Measurements from ENCODE around the gene OR10A7. TPM values are rescaled to one million over a fixed set of nuclear protein-coding genes. Genes with fewer than 3 reads are reported as not detected.

Gene OR10A7
- total and polyA plus RNA-seq, 2 donors (not counting 3 experiments of a cell fraction or from before 2014, with no cell fraction given): not detected

DNA sequence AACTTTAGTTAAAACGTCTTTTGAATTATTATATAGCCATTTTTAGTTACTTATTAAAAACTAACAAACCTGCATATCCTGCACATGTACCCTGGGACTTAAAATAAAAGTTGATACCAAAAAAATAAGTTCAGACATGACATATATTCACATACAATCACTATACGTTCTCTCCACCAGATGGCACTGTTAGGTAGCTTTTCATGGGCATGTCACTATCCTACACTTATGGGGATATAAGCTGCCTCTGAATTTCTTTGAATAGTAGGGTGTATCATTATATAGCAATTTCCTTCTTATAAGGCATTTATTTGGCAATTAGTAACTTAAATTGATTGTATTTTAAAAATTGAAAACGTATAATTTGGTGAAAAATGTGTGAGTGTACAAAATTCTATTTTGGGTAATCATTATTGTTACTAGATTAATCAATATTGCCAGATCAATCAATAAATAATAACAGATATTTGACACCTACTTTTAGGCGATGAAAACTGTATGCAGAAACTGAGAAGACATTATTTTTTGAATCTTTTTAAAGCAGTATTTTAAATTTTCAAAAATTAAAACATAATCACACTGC is 31.8 kb upstream of the OR10A7 start:
- Histone ChIP-seq H3K4me2 (ENCODE audit: insufficient read depth, low read length) (no peak overlapping the region), H3K79me2 (ENCODE audit: control insufficient read depth, insufficient read depth, low read length) (no peaks in the 10 kb centered on the region), H3K4me1 (ENCODE audit: control insufficient read depth, extremely low read depth, insufficient read depth, low read length) (no peaks in the 10 kb centered on the region), H3K4me3 (replicated peaks in 1 of 3; ENCODE audit: insufficient read depth in 1 of 3, low read depth in 1 of 3, low read length in 3 of 3) (no peak overlapping the region), H4K20me1 (replicated peaks; ENCODE audit: control insufficient read depth, extremely low read depth, insufficient read depth, low read length) (no peaks in the 10 kb centered on the region), H3K9me1 (replicated peaks; ENCODE audit: control insufficient read depth, extremely low read depth, insufficient read depth, low read length) (no peaks in the 10 kb centered on the region), H3K36me3 (ENCODE audit: control insufficient read depth in 2 of 2, extremely low read depth in 1 of 2, insufficient read depth in 2 of 2, low read length in 2 of 2) (no peaks in the 10 kb centered on the region), H3K27me3 (ENCODE audit: control insufficient read depth in 2 of 2, insufficient read depth in 2 of 2, low read length in 2 of 2) (peaks cover 0 to 5% of the 10 kb centered on the region in 2 experiments), H2AFZ (ENCODE audit: low read depth, low read length) (no peak overlapping the region), H3K9ac (replicated peaks; ENCODE audit: extremely low read depth, insufficient read depth, low read length) (no peak overlapping the region), H3K27ac (ENCODE audit: insufficient read depth, low read depth, low read length) (no peak overlapping the region), H3K9me3 (replicated peaks; ENCODE audit: control insufficient read depth, insufficient read depth, low read length) (no peaks in the 10 kb centered on the region)
- FAIRE-seq: peak; percentile 43
- no peak for TF ChIP-seq POLR2AphosphoS5 (IDR thresholded peaks at IDR 0.05; ENCODE audit: insufficient read depth, low read depth, low read length)
- TF ChIP-seq, protein P1, sequence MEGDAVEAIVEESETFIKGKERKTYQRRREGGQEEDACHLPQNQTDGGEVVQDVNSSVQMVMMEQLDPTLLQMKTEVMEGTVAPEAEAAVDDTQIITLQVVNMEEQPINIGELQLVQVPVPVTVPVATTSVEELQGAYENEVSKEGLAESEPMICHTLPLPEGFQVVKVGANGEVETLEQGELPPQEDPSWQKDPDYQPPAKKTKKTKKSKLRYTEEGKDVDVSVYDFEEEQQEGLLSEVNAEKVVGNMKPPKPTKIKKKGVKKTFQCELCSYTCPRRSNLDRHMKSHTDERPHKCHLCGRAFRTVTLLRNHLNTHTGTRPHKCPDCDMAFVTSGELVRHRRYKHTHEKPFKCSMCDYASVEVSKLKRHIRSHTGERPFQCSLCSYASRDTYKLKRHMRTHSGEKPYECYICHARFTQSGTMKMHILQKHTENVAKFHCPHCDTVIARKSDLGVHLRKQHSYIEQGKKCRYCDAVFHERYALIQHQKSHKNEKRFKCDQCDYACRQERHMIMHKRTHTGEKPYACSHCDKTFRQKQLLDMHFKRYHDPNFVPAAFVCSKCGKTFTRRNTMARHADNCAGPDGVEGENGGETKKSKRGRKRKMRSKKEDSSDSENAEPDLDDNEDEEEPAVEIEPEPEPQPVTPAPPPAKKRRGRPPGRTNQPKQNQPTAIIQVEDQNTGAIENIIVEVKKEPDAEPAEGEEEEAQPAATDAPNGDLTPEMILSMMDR (IDR thresholded peaks at IDR 0.05; ENCODE audit: extremely low read depth in 1 of 2, insufficient read depth in 1 of 2, low read depth in 1 of 2, low read length in 2 of 2): peak; percentile 43 to 46
- ChIA-PET POLR2A (no interaction called here), CTCF (interaction anchor here (0.5 to 2.9 kb wide), 20 partner anchors 8 to 548 kb away, joined by 3 to 62 read pairs (median 4); partner anchors contain the start of gene RDH5)
- peak; percentile 87 for DNase-seq (ENCODE audit: low read depth, low spot score)
- dilution Hi-C loops (cut with MboI; ENCODE audit: extremely low pct_ligation_motif_present, low sequenced_read_pairs) (no loop called here), intact Hi-C loops (cut with micrococcal nuclease) (loop anchor here (1.0 to 5.0 kb wide), 3 partner anchors 430 to 533 kb away; partner anchors contain the start of gene RDH5)
- BruUV-seq (replicated peaks): no TSS peak

DNA sequence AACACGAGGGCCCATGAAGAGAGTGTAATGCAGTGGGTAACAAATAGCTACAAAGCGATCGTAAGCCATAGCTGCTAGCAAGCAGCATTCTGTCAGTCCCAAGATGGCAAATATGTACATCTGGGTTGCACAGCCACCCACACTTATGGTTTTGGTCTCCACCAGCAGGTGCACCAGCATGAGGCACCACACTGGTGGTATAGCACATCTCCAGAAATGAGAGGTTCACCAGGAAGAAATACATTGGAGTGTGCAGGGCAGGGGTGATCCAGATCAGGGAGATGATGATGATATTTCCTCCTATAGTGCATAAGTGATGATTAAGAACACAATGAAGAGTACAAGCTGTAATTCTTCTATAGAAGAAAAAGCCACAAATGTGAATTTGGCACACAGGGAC is 26.4 kb upstream of the OR10A7 start:
- H3K9ac ChIP-seq (replicated peaks; ENCODE audit: extremely low read depth, insufficient read depth, low read length): no peak overlapping the region
- DNase-seq (ENCODE audit: low read depth, low spot score): no peak
- ChIA-PET POLR2A (no interaction called here), CTCF (no interaction called here)
- no peak overlapping the region for H3K27ac ChIP-seq (ENCODE audit: insufficient read depth, low read depth, low read length)
- no peaks in the 10 kb centered on the region for H3K4me1 ChIP-seq (ENCODE audit: control insufficient read depth, extremely low read depth, insufficient read depth, low read length)
- no peak overlapping the region for H3K4me3 ChIP-seq (replicated peaks in 1 of 3; ENCODE audit: insufficient read depth in 1 of 3, low read depth in 1 of 3, low read length in 3 of 3)
- no peaks in the 10 kb centered on the region for H3K9me3 ChIP-seq (replicated peaks; ENCODE audit: control insufficient read depth, insufficient read depth, low read length)
- TF ChIP-seq, protein P1 (IDR thresholded peaks at IDR 0.05; ENCODE audit: extremely low read depth in 1 of 2, insufficient read depth in 1 of 2, low read depth in 1 of 2, low read length in 2 of 2): no peak
- TF ChIP-seq GATA2 (IDR thresholded peaks at IDR 0.05; ENCODE audit: insufficient read depth, insufficient read length, low read depth, low read length) (no peak), MYC (IDR thresholded peaks at IDR 0.05; ENCODE audit: low read depth, low read length) (no peak), JUN (IDR thresholded peaks at IDR 0.05; ENCODE audit: borderline replicate concordance, insufficient read depth, insufficient read length, low read depth) (no peak), POLR2A (IDR thresholded peaks at IDR 0.05; ENCODE audit: low read depth, low read length) (no peak), EZH2 (IDR thresholded peaks at IDR 0.05; ENCODE audit: borderline replicate concordance, low read depth, low read length, severe bottlenecking) (no peak), FOS (IDR thresholded peaks at IDR 0.05; ENCODE audit: borderline replicate concordance, insufficient read depth, low read length) (no peak), POLR2AphosphoS5 (IDR thresholded peaks at IDR 0.05; ENCODE audit: insufficient read depth, low read depth, low read length) (no peak)
- TF ChIP-seq, protein P2, sequence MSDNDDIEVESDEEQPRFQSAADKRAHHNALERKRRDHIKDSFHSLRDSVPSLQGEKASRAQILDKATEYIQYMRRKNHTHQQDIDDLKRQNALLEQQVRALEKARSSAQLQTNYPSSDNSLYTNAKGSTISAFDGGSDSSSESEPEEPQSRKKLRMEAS (IDR thresholded peaks at IDR 0.05; ENCODE audit: insufficient read depth, insufficient read length): no peak
- H4K20me1 ChIP-seq (replicated peaks; ENCODE audit: control insufficient read depth, extremely low read depth, insufficient read depth, low read length): no peaks in the 10 kb centered on the region
- H3K36me3 ChIP-seq (ENCODE audit: control insufficient read depth in 2 of 2, extremely low read depth in 1 of 2, insufficient read depth in 2 of 2, low read length in 2 of 2): no peaks in the 10 kb centered on the region
- dilution Hi-C loops (cut with MboI; ENCODE audit: extremely low pct_ligation_motif_present, low sequenced_read_pairs): no loop called here
- H3K4me2 ChIP-seq (ENCODE audit: insufficient read depth, low read length): no peak overlapping the region
- no TSS peak for BruUV-seq (replicated peaks)
- H3K27me3 ChIP-seq (ENCODE audit: control insufficient read depth in 2 of 2, insufficient read depth in 2 of 2, low read length in 2 of 2): no peaks in the 10 kb centered on the region
- no peak overlapping the region for H2AFZ ChIP-seq (ENCODE audit: low read depth, low read length)
- no peak for FAIRE-seq
- no peaks in the 10 kb centered on the region for H3K79me2 ChIP-seq (ENCODE audit: control insufficient read depth, insufficient read depth, low read length)
- intact Hi-C loops (cut with micrococcal nuclease): no loop called here
- no peaks in the 10 kb centered on the region for H3K9me1 ChIP-seq (replicated peaks; ENCODE audit: control insufficient read depth, extremely low read depth, insufficient read depth, low read length)

All from endothelial cell of umbilical vein (primary cell).